OCI-LY1 (cell line): ENCODE results near the gene NHP2.

Experiments
- H2AFZ ChIP-seq: fragments of 200-600 bp; sonication (generic), shearing (Covaris generic); 2 replicates; pipeline ENCODE4 v1.6.0; 2014; ENCODE audit warnings: antibody characterized with exemption, mild to moderate bottlenecking, low read length
- H3F3A ChIP-seq: fragments of 200-600 bp; sonication (generic), shearing (Covaris generic); 2 replicates; pipeline ENCODE4 v1.6.0; 2014; ENCODE audit warnings: mild to moderate bottlenecking, antibody characterized with exemption, low read length, moderate library complexity; ENCODE audit not compliant: insufficient read depth
- H3K27ac ChIP-seq: fragments of 200-600 bp; sonication (generic); 2 replicates; pipeline ENCODE4 v1.5.1; 2014; ENCODE audit warnings: low read length, mixed run types, mild to moderate bottlenecking, low read depth; ENCODE audit not compliant: poor library complexity, severe bottlenecking
- H3K27me3 ChIP-seq: fragments of 200-600 bp; sonication (generic); 2 replicates; pipeline ENCODE4 v1.6.0; 2014; ENCODE audit warnings: antibody characterized with exemption, mild to moderate bottlenecking, low read length, moderate library complexity; ENCODE audit not compliant: insufficient read depth
- H3K36me3 ChIP-seq: fragments of 200-600 bp; sonication (generic); 2 replicates; pipeline ENCODE4 v1.6.1; 2014; ENCODE audit warnings: mild to moderate bottlenecking, antibody characterized with exemption, low read length, moderate library complexity, mixed read lengths; ENCODE audit not compliant: insufficient read depth
- H3K4me1 ChIP-seq: fragments of 200-600 bp; sonication (generic); 2 replicates; pipeline ENCODE4 v1.5.1; 2014; ENCODE audit warnings: mild to moderate bottlenecking, low read length, moderate library complexity; ENCODE audit not compliant: insufficient read depth, severe bottlenecking
- H3K4me2 ChIP-seq: fragments of 200-600 bp; sonication (generic), shearing (Covaris generic); 2 replicates; pipeline ENCODE4 v1.6.1; 2014; ENCODE audit warnings: low read length
- H3K4me3 ChIP-seq: fragments of 200-600 bp; sonication (generic); 2 replicates; pipeline ENCODE4 v1.5.1; 2014; ENCODE audit warnings: low read length, low read depth, mild to moderate bottlenecking, mixed read lengths; ENCODE audit not compliant: poor library complexity, severe bottlenecking
- H3K79me2 ChIP-seq: fragments of 200-600 bp; shearing (Covaris generic); 2 replicates; pipeline ENCODE4 v1.6.1; 2016; ENCODE audit warnings: mixed run types, low read length, mixed read lengths; ENCODE audit not compliant: insufficient read depth
- H3K9ac ChIP-seq: fragments of 200-600 bp; sonication (generic), shearing (Covaris generic); 2 replicates; pipeline ENCODE4 v1.6.1; 2014; ENCODE audit warnings: mild to moderate bottlenecking, low read length, mixed read lengths
- H3K9me2 ChIP-seq: fragments of 200-600 bp; sonication (generic), shearing (Covaris generic); 2 replicates; pipeline ENCODE4 v1.6.1; 2014; ENCODE audit warnings: low read depth, mild to moderate bottlenecking, low read length, mixed read lengths
- H3K9me3 ChIP-seq: fragments of 200-600 bp; shearing (Covaris generic); 2 replicates; pipeline ENCODE4 v1.6.1; 2014; ENCODE audit warnings: low read length, mixed read lengths
- H4K20me1 ChIP-seq: fragments of 200-600 bp; sonication (generic), shearing (Covaris generic); 2 replicates; pipeline ENCODE4 v1.6.0; 2016; ENCODE audit warnings: mild to moderate bottlenecking, low read length; ENCODE audit not compliant: insufficient read depth
- EZH2 ChIP-seq: fragments of 200-600 bp; sonication (generic), shearing (Covaris generic); IDR thresholded peaks from 2 replicates; pipeline ENCODE4 v1.8.0; 2017; ENCODE audit warnings: borderline replicate concordance, mixed run types, mild to moderate bottlenecking, antibody characterized with exemption, low read length, moderate library complexity, mixed read lengths
- TF ChIP-seq, protein P1 (sequence below): fragments of 200-600 bp; sonication (generic), shearing (Covaris generic); IDR thresholded peaks from 2 replicates; pipeline ENCODE4 v1.5.1; 2017; ENCODE audit warnings: mild to moderate bottlenecking, antibody characterized with exemption, low read length, moderate library complexity, mixed read lengths

NHP2 gene

DNA sequence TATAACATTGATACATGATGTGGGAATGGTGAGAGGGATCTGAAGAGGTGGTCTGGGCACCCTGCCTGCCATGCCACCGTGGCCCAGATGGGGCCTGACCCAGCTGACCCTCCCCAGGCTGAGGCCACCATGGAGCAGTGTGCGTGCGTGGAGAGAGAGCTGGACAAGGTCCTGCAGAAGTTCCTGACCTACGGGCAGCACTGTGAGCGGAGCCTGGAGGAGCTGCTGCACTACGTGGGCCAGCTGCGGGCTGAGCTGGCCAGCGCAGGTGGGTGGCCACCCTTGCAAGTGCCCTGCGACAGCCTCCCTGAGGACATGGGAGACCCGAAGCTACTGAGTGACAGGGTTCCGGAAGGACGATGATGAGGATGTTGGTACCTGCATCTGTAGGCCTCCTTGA lies 15.7 kb downstream of the NHP2 start:
- no peak overlapping the region for H3K4me2 ChIP-seq
- H3K9me3 ChIP-seq: no peaks in the 10 kb centered on the region
- TF ChIP-seq EZH2: no peak
- TF ChIP-seq, protein P1, sequence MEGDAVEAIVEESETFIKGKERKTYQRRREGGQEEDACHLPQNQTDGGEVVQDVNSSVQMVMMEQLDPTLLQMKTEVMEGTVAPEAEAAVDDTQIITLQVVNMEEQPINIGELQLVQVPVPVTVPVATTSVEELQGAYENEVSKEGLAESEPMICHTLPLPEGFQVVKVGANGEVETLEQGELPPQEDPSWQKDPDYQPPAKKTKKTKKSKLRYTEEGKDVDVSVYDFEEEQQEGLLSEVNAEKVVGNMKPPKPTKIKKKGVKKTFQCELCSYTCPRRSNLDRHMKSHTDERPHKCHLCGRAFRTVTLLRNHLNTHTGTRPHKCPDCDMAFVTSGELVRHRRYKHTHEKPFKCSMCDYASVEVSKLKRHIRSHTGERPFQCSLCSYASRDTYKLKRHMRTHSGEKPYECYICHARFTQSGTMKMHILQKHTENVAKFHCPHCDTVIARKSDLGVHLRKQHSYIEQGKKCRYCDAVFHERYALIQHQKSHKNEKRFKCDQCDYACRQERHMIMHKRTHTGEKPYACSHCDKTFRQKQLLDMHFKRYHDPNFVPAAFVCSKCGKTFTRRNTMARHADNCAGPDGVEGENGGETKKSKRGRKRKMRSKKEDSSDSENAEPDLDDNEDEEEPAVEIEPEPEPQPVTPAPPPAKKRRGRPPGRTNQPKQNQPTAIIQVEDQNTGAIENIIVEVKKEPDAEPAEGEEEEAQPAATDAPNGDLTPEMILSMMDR: no peak
- H3K9ac ChIP-seq: no peak overlapping the region
- H3K27ac ChIP-seq: no peak overlapping the region
- H3K4me1 ChIP-seq: no peaks in the 10 kb centered on the region
- H3F3A ChIP-seq: no peaks in the 10 kb centered on the region
- peaks cover 86% of the 10 kb centered on the region for H3K36me3 ChIP-seq
- no peaks in the 10 kb centered on the region for H3K27me3 ChIP-seq
- H3K4me3 ChIP-seq: no peak overlapping the region
- no peaks in the 10 kb centered on the region for H3K9me2 ChIP-seq
- no peaks in the 10 kb centered on the region for H4K20me1 ChIP-seq
- peaks cover 11% of the 10 kb centered on the region for H3K79me2 ChIP-seq
- no peak overlapping the region for H2AFZ ChIP-seq

DNA sequence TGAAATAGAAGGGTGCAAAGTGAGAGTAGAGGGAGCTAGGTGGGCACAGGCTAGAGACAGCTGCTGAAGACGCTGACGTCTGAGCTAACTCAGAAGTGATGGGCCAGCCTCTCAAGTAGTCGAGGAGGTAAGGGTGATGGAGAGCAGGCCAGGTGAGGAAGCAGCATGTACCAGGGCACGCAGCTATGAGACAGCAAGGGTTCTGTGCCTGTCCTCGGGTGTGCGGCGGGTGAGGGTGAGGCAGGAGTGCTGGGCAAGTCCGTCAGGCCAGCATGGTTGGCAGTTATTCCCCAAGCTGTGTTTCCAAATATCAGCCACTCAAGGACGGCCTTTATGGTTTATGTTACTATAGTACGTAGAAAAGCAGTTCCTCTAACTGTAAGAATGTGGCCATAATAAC lies 16.7 kb downstream of the NHP2 start:
- H3K9me3 ChIP-seq: no peaks in the 10 kb centered on the region
- H3K27ac ChIP-seq: no peak overlapping the region
- no peaks in the 10 kb centered on the region for H3K9me2 ChIP-seq
- TF ChIP-seq, protein P1: no peak
- TF ChIP-seq EZH2: no peak
- H3K4me2 ChIP-seq: no peak overlapping the region
- no peaks in the 10 kb centered on the region for H3F3A ChIP-seq
- H3K4me3 ChIP-seq: no peak overlapping the region
- H3K79me2 ChIP-seq: peaks cover 11% of the 10 kb centered on the region
- no peak overlapping the region for H2AFZ ChIP-seq
- no peaks in the 10 kb centered on the region for H4K20me1 ChIP-seq
- H3K9ac ChIP-seq: no peak overlapping the region
- no peaks in the 10 kb centered on the region for H3K27me3 ChIP-seq
- peaks cover 76% of the 10 kb centered on the region for H3K36me3 ChIP-seq
- peaks cover 5% of the 10 kb centered on the region for H3K4me1 ChIP-seq

DNA sequence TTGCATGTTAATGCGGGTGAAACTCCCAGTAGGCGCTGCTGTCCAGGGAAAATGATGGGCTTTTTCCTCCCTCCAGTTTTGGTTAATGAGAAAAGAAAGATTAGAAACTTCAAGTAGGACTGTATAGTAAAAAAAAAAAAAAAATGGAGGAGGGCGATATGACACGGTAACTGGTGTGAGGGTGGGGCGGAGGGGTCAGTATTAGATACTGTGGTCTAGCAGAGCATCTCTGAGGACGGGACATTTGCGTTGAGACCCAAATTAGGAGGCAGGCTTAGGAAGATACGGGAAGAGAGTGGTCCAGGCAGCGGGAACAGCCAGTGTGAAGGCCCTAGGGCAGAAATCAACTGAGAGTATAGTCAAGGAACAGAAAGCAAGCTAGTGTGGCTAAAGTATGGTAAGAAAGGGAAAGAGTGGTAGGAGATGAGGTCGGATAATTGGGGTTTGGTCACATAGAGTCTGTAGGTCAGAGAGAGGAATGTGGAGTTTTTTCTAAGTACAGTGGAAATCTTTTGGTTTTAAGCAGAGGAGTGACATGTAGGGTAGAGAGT lies 22.2 kb downstream of the NHP2 start:
- H3K36me3 ChIP-seq: peaks cover 31% of the 10 kb centered on the region; the same call in 1 of the 2 replicates
- H3K79me2 ChIP-seq: peaks cover 20% of the 10 kb centered on the region
- H3K9me2 ChIP-seq: no peaks in the 10 kb centered on the region
- H3F3A ChIP-seq: no peaks in the 10 kb centered on the region
- peak overlapping the region; percentile 97 for H3K9ac ChIP-seq
- peak overlapping the region; percentile 78 for H3K4me2 ChIP-seq
- no peaks in the 10 kb centered on the region for H4K20me1 ChIP-seq
- H3K9me3 ChIP-seq: no peaks in the 10 kb centered on the region
- H3K4me1 ChIP-seq: peaks cover 17% of the 10 kb centered on the region
- TF ChIP-seq, protein P1: no peak
- no peak for TF ChIP-seq EZH2
- H2AFZ ChIP-seq: no peak overlapping the region
- peak overlapping the region; percentile 83 for H3K27ac ChIP-seq
- H3K4me3 ChIP-seq: peak overlapping the region; percentile 90
- H3K27me3 ChIP-seq: no peaks in the 10 kb centered on the region
